ENCODE measurements around the gene NDUFS5. TPM values are rescaled to one million over a fixed set of nuclear protein-coding genes. Genes with fewer than 3 reads are reported as not detected.
"Not testable (repeated sequence)": the region's sequence is repeated elsewhere in the genome, so short reads cannot be mapped to it uniquely, and the experiment has no call there.

Gene NDUFS5
- total RNA-seq, 2 donors from 2014 or later, result 86.6 to 94.0 TPM

GRCh38 chr1:38997901-38998190, 28.3 kb upstream of the NDUFS5 start:
- Mint-ChIP-seq H3K36me3 (ENCODE audit: low read depth) (peaks cover 5% of the 10 kb centered on the region), H3K4me3 (peak overlapping the region; percentile 85), H3K27ac (peak overlapping the region; percentile 93), H3K4me1 (peaks cover 49% of the 10 kb centered on the region), H3K27me3 (no peaks in the 10 kb centered on the region)
- no peak for DNase-seq
- ATAC-seq, result peak; percentile 29
- no peaks in the 10 kb centered on the region for H3K9me3 ChIP-seq (ENCODE audit: control insufficient read depth, low read length, poor library complexity, severe bottlenecking)

- DNase-seq, result no peak
- no peak for ATAC-seq
- Mint-ChIP-seq H3K27me3 (no peaks in the 10 kb centered on the region), H3K4me3 (peak overlapping the region; percentile 72), H3K27ac (peak overlapping the region; percentile 79), H3K4me1 (peaks cover 27% of the 10 kb centered on the region), H3K36me3 (ENCODE audit: low read depth) (peaks cover 8% of the 10 kb centered on the region)
- no peaks in the 10 kb centered on the region for H3K9me3 ChIP-seq (ENCODE audit: control insufficient read depth, low read length, poor library complexity, severe bottlenecking)
These were observed 24.4 kb upstream of the NDUFS5 start for GRCh38 chr1:39001516-39002421.

GRCh38 chr1:39003281-39003680, 22.9 kb upstream of the NDUFS5 start:
- Mint-ChIP-seq H3K27ac (peak overlapping the region; percentile 79), H3K4me1 (peaks cover 19% of the 10 kb centered on the region), H3K4me3 (no peak overlapping the region), H3K36me3 (ENCODE audit: low read depth) (peaks cover 8% of the 10 kb centered on the region), H3K27me3 (no peaks in the 10 kb centered on the region)
- no peak for ATAC-seq
- no peaks in the 10 kb centered on the region for H3K9me3 ChIP-seq (ENCODE audit: control insufficient read depth, low read length, poor library complexity, severe bottlenecking)
- no peak for DNase-seq

- Mint-ChIP-seq H3K4me3 (no peak overlapping the region), H3K27ac (peak overlapping the region; percentile 39), H3K27me3 (no peaks in the 10 kb centered on the region), H3K4me1 (peaks cover 19% of the 10 kb centered on the region), H3K36me3 (ENCODE audit: low read depth) (peaks cover 8% of the 10 kb centered on the region)
- no peak for DNase-seq
- H3K9me3 ChIP-seq (ENCODE audit: control insufficient read depth, low read length, poor library complexity, severe bottlenecking), result no peaks in the 10 kb centered on the region
- ATAC-seq, result no peak
These were observed 22.4 kb upstream of the NDUFS5 start for GRCh38 chr1:39003794-39004193.

GRCh38 chr1:39006287-39006686, 19.9 kb upstream of the NDUFS5 start:
- no peak for ATAC-seq
- Mint-ChIP-seq H3K36me3 (ENCODE audit: low read depth) (peaks cover 5% of the 10 kb centered on the region), H3K27ac (peak overlapping the region; percentile 54), H3K27me3 (no peaks in the 10 kb centered on the region), H3K4me1 (peaks cover 11% of the 10 kb centered on the region), H3K4me3 (no peak overlapping the region)
- no peak for DNase-seq
- no peaks in the 10 kb centered on the region for H3K9me3 ChIP-seq (ENCODE audit: control insufficient read depth, low read length, poor library complexity, severe bottlenecking)

- peak overlapping the region; percentile 54 for H3K27ac Mint-ChIP-seq
- H3K9me3 ChIP-seq (ENCODE audit: control insufficient read depth, low read length, poor library complexity, severe bottlenecking), result no peaks in the 10 kb centered on the region
- no peaks in the 10 kb centered on the region for H3K27me3 Mint-ChIP-seq
- ATAC-seq (no peak), DNase-seq (no peak)
- peaks cover 4% of the 10 kb centered on the region for H3K36me3 Mint-ChIP-seq (ENCODE audit: low read depth)
- no peak overlapping the region for H3K4me3 Mint-ChIP-seq
- peaks cover 7% of the 10 kb centered on the region for H3K4me1 Mint-ChIP-seq
These were observed 19.2 kb upstream of the NDUFS5 start for GRCh38 chr1:39006726-39007645.

GRCh38 chr1:39014956-39015355, 11.2 kb upstream of the NDUFS5 start:
- ATAC-seq; H3K27ac Mint-ChIP-seq; H3K27me3 Mint-ChIP-seq; H3K4me1 Mint-ChIP-seq; H3K9me3 ChIP-seq (ENCODE audit: control insufficient read depth, low read length, poor library complexity, severe bottlenecking); H3K4me3 Mint-ChIP-seq; H3K36me3 Mint-ChIP-seq (ENCODE audit: low read depth); DNase-seq: not testable (repeated sequence)

- H3K36me3 Mint-ChIP-seq (ENCODE audit: low read depth), result peaks cover 3% of the 10 kb centered on the region
- no peaks in the 10 kb centered on the region for H3K9me3 ChIP-seq (ENCODE audit: control insufficient read depth, low read length, poor library complexity, severe bottlenecking)
- H3K27me3 Mint-ChIP-seq, result no peaks in the 10 kb centered on the region
These were observed 9.5 kb upstream of the NDUFS5 start for GRCh38 chr1:39016604-39017171.

GRCh38 chr1:39017266-39017665, 8.9 kb upstream of the NDUFS5 start:
- Mint-ChIP-seq H3K36me3 (ENCODE audit: low read depth) (no peaks in the 10 kb centered on the region), H3K4me3 (no peak overlapping the region), H3K4me1 (peaks cover 6% of the 10 kb centered on the region), H3K27me3 (no peaks in the 10 kb centered on the region), H3K27ac (peak overlapping the region; percentile 81)
- ATAC-seq (no peak), DNase-seq (no peak)
- no peaks in the 10 kb centered on the region for H3K9me3 ChIP-seq (ENCODE audit: control insufficient read depth, low read length, poor library complexity, severe bottlenecking)

More at GRCh38 chr1:39016604-39017171, 9.5 kb upstream of the NDUFS5 start:
- no peak overlapping the region for H3K4me3 Mint-ChIP-seq
- DNase-seq, result no peak
- H3K4me1 Mint-ChIP-seq, result peaks cover 6% of the 10 kb centered on the region
- ATAC-seq, result no peak
- peak overlapping the region; percentile 81 for H3K27ac Mint-ChIP-seq

GRCh38 chr1:39020494-39020893, 5.7 kb upstream of the NDUFS5 start:
- H3K36me3 Mint-ChIP-seq (ENCODE audit: low read depth); ATAC-seq; H3K27me3 Mint-ChIP-seq: not testable (repeated sequence)

GRCh38 chr1:39021426-39021825, 4.7 kb upstream of the NDUFS5 start:
- H3K9me3 ChIP-seq (ENCODE audit: control insufficient read depth, low read length, poor library complexity, severe bottlenecking), result no peaks in the 10 kb centered on the region
- peaks cover under 1% of the 10 kb centered on the region for H3K36me3 Mint-ChIP-seq (ENCODE audit: low read depth)
- peaks cover 10% of the 10 kb centered on the region for H3K4me1 Mint-ChIP-seq
- H3K27ac Mint-ChIP-seq, result no peak overlapping the region
- ATAC-seq (no peak), DNase-seq (no peak)
- H3K27me3 Mint-ChIP-seq, result no peaks in the 10 kb centered on the region
- H3K4me3 Mint-ChIP-seq, result no peak overlapping the region

More at GRCh38 chr1:39020494-39020893, 5.7 kb upstream of the NDUFS5 start:
- not testable (repeated sequence) for H3K4me3 Mint-ChIP-seq; H3K9me3 ChIP-seq (ENCODE audit: control insufficient read depth, low read length, poor library complexity, severe bottlenecking); H3K4me1 Mint-ChIP-seq; H3K27ac Mint-ChIP-seq; DNase-seq

- DNase-seq (no peak), ATAC-seq (no peak)
- no peak overlapping the region for H3K27ac Mint-ChIP-seq
- peaks cover 3% of the 10 kb centered on the region for H3K36me3 Mint-ChIP-seq (ENCODE audit: low read depth)
- H3K4me1 Mint-ChIP-seq, result peaks cover 16% of the 10 kb centered on the region
- no peaks in the 10 kb centered on the region for H3K9me3 ChIP-seq (ENCODE audit: control insufficient read depth, low read length, poor library complexity, severe bottlenecking)
- no peaks in the 10 kb centered on the region for H3K27me3 Mint-ChIP-seq
- H3K4me3 Mint-ChIP-seq, result no peak overlapping the region
These were observed 3.0 kb upstream of the NDUFS5 start for GRCh38 chr1:39023140-39023539.

- ATAC-seq, result no peak
- Mint-ChIP-seq H3K4me1 (peaks cover 21% of the 10 kb centered on the region), H3K36me3 (ENCODE audit: low read depth) (peaks cover 9% of the 10 kb centered on the region), H3K27me3 (no peaks in the 10 kb centered on the region), H3K27ac (peak overlapping the region; percentile 99), H3K4me3 (peak overlapping the region; percentile 100)
- H3K9me3 ChIP-seq (ENCODE audit: control insufficient read depth, low read length, poor library complexity, severe bottlenecking), result no peaks in the 10 kb centered on the region
- DNase-seq, result no peak
These were observed 837 bp downstream of the NDUFS5 start for GRCh38 chr1:39026866-39027507.

Data from T-helper 17 cell (primary cell).